SU-DHL-6 (cell line): ENCODE data around the gene CNTN4.

Experiments
- CTCF ChIP-seq: fragments of 200-600 bp; sonication (generic); IDR thresholded peaks from one replicate; pipeline ENCODE4 v1.5.1; 2017; ENCODE audit warnings: antibody characterized with exemption, mild to moderate bottlenecking, low read length, moderate library complexity; ENCODE audit not compliant: insufficient read depth, poor library complexity, severe bottlenecking
- EZH2phosphoT487 ChIP-seq: fragments of 200-600 bp; sonication (generic), shearing (Covaris generic); conservative IDR thresholded peaks from 2 replicates; pipeline ENCODE4 v1.6.1; 2018; ENCODE audit warnings: mild to moderate bottlenecking, antibody characterized with exemption, low read length, moderate library complexity, mixed read lengths

DNA sequence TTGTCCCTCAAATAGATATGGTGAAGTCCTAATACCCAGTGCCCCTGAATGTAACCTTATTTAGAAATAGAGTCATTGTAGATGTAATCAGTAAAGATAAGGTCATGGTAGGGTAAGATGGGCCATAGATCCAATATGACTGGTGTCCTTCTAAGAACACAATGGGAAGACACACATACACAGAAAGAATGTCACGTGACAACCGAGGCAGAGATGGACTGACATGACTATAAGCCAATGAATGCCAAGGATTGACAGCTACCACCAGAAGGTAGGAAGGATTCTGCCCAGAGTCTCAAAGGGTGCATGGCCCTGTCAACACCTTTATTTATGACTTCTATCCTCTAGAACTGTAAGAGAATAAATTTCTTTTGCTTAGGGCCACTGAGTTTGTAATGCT lies 780.4 kb downstream of the CNTN4 start:
- TF ChIP-seq CTCF (no peak), EZH2phosphoT487 (no peak)
